AG04450 (cell line): Measurements from ENCODE around the gene CACNA1A. TPM values are rescaled to one million over a fixed set of nuclear protein-coding genes. Genes with fewer than 3 reads are reported as not detected.
A peak's percentile ranks its signal among the peaks of the same experiment; 100 is the strongest.

Experiments used
- CTCF ChIA-PET: fragments of 300-600, 350-600 bp; formaldehyde crosslinking; extraction: SDS; loops from one replicate; lab custom pipeline; 2022; ENCODE audit warnings: antibody characterized with exemption, inconsistent platforms; lab: Charles Lee
- POLR2A ChIA-PET: fragments of 350-600 bp; formaldehyde crosslinking; extraction: SDS; loops from one replicate; lab custom pipeline; 2021; ENCODE audit warnings: antibody characterized with exemption, inconsistent platforms; lab: Yijun Ruan, JAX
- DNase-seq: peaks from one replicate; pipeline ENCODE4 v3.0.0-alpha.2; 2011; ENCODE audit warnings: low read depth, low spot score
- H3K27ac ChIP-seq: one replicate; pipeline ENCODE4 v1.5.1; 2012; ENCODE audit warnings: low read depth, low read length, control low read depth
- H3K27me3 ChIP-seq: one replicate; pipeline ENCODE4 v1.6.0; 2012; ENCODE audit warnings: low read length; ENCODE audit not compliant: control insufficient read depth, insufficient read depth
- H3K4me3 ChIP-seq: 2 replicates; pipeline ENCODE4 v1.5.1; 2011; ENCODE audit warnings: mild to moderate bottlenecking, low read depth, low read length, control low read depth
- H3K9me3 ChIP-seq: 2 replicates; pipeline ENCODE4 v1.5.1; 2012; ENCODE audit warnings: low read length; ENCODE audit not compliant: control insufficient read depth, insufficient read depth
- CTCF ChIP-seq: IDR thresholded peaks from 2 replicates; pipeline ENCODE4 v1.5.1; 2011; ENCODE audit warnings: low read depth, low read length, control low read depth, inconsistent platforms
- polyA plus RNA-seq: library from polyadenylated mRNA; depleted of rRNA; stranded (reverse); fragments of >200 nt; gene quantifications from 2 replicates; pipeline ENCODE4 v1.2.3, GENCODE V29; 2011

Gene CACNA1A
- polyA plus RNA-seq, 1 experiment: 12.2 TPM

GRCh38 chr19:13436352-13436751 lies 69.9 kb downstream of the CACNA1A start:
- H3K27me3 ChIP-seq: no peaks in the 10 kb centered on the region
- DNase-seq: no peak
- H3K27ac ChIP-seq: no peak overlapping the region
- no peak for TF ChIP-seq CTCF
- H3K9me3 ChIP-seq: no peaks in the 10 kb centered on the region
- ChIA-PET CTCF (interaction anchor here (1.2 kb wide), 1 partner anchor 158 kb away, joined by 4 read pairs; no protein-coding TSS in a partner anchor), POLR2A (no interaction called here)
- H3K4me3 ChIP-seq: no peak overlapping the region

DNA sequence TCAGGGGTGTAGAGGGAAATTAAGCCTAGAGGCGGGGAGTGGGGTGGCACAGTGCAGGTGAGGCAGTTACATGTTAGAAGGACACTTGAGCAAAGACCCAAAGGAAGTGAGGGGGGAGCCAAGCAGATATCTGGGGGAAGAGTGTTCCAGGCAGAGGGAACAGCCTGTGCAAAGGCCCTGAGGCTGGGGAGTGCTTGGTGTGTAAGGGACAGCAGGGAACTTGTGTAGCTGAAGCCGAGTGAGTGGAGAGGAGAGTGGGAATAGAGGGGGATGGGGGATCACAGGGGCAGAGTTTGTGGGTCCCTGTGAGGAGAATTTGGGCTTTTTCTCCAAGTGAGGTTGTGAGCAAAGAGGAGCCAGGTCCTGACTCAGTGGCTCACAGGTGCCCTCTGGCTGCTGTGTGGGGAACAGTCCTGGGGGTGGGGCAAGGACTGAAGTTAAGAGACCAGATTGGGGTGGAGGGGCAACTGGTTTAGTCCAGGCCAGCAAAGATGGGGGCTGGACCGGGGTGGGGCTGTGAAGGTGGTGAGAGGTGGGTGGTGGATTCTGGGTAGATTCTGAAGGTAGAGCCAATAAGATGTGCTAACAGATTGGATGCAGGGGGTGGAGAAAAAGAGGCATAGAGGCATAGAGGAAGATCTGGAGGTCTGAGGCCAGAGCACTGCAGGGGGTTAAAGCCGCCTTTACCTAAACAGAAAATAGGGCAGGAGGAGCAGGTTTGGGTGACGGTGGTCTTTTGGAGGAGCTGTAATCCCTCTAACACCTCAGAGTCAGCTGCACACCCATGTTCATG lies 75.3 kb downstream of the CACNA1A start:
- CTCF ChIA-PET: interaction anchor here (0.5 to 3.8 kb wide), 9 partner anchors 8 to 155 kb away, joined by 3 to 36 read pairs (median 3); no protein-coding TSS in a partner anchor
- TF ChIP-seq CTCF: peak; percentile 84
- no peak overlapping the region for H3K4me3 ChIP-seq
- no peaks in the 10 kb centered on the region for H3K27me3 ChIP-seq
- POLR2A ChIA-PET: no interaction called here
- no peak overlapping the region for H3K27ac ChIP-seq
- peak; percentile 11 for DNase-seq
- H3K9me3 ChIP-seq: no peaks in the 10 kb centered on the region

GRCh38 chr19:13429563-13429962 lies 76.7 kb downstream of the CACNA1A start:
- POLR2A ChIA-PET: no interaction called here
- no peak overlapping the region for H3K4me3 ChIP-seq
- H3K9me3 ChIP-seq: no peaks in the 10 kb centered on the region
- no peak for TF ChIP-seq CTCF
- H3K27me3 ChIP-seq: no peaks in the 10 kb centered on the region
- no peak overlapping the region for H3K27ac ChIP-seq
- DNase-seq: no peak
- CTCF ChIA-PET: interaction anchor here (0.6 to 3.8 kb wide), 7 partner anchors 8 to 452 kb away, joined by 3 to 36 read pairs (median 4); no protein-coding TSS in a partner anchor

GRCh38 chr19:13428352-13428751 lies 77.9 kb downstream of the CACNA1A start:
- no peaks in the 10 kb centered on the region for H3K9me3 ChIP-seq
- CTCF ChIA-PET: interaction anchor here (0.6 to 3.8 kb wide), 8 partner anchors 10 to 300 kb away, joined by 3 to 36 read pairs (median 4); no protein-coding TSS in a partner anchor
- POLR2A ChIA-PET: no interaction called here
- peak; percentile 3 for DNase-seq
- H3K27ac ChIP-seq: no peak overlapping the region
- H3K27me3 ChIP-seq: no peaks in the 10 kb centered on the region
- peak; percentile 75 for TF ChIP-seq CTCF
- no peak overlapping the region for H3K4me3 ChIP-seq
